Endothelial cell of umbilical vein (primary cell): ENCODE data around the gene TRMT61B. TPM values are rescaled to one million over a fixed set of nuclear protein-coding genes. Genes with fewer than 3 reads are reported as not detected.

Experiments used
- BruUV-seq: library from RNA; stranded (reverse); fragments of 400-500 nt; replicated peaks from 2 replicates; lab custom pipeline; 2021; lab: Mats Ljungman, UMichigan
- CTCF ChIA-PET: fragments of 300-600, 350-600 bp; sonication (Branson Sonifier 250); formaldehyde crosslinking; loops from one replicate; lab custom pipeline; 2021; ENCODE audit warnings: antibody characterized with exemption, inconsistent platforms; lab: Charles Lee
- POLR2A ChIA-PET: fragments of 300-600, 350-600 bp; sonication (Branson Sonifier 250); formaldehyde crosslinking; loops from one replicate; lab custom pipeline; 2021; ENCODE audit warnings: antibody characterized with exemption, inconsistent platforms; lab: Charles Lee
- DNase-seq: peaks from one replicate; pipeline ENCODE4 v3.0.0-alpha.2; 2011; ENCODE audit warnings: low read depth, low spot score
- FAIRE-seq: peaks from 2 replicates; lab custom pipeline; 2011; peaks lifted over from hg19 to GRCh38; lab: Jason Lieb, UNC
- H2AFZ ChIP-seq: 2 replicates; pipeline ENCODE4 v1.6.0; 2012; ENCODE audit warnings: low read depth, low read length, control low read depth, inconsistent platforms
- H3K27ac ChIP-seq: 2 replicates; pipeline ENCODE4 v1.5.1; 2011; ENCODE audit warnings: low read depth, mild to moderate bottlenecking, control low read depth, low read length, moderate library complexity; ENCODE audit not compliant: insufficient read depth
- H3K27me3 ChIP-seq, 2 experiments: 2 replicates each; pipeline versions ENCODE4 v1.6.0 to v1.6.1; 2011; ENCODE audit warnings: low read length in 2 of 2, mixed read lengths in 1 of 2; ENCODE audit not compliant: control insufficient read depth in 2 of 2, insufficient read depth in 2 of 2
- H3K36me3 ChIP-seq, 2 experiments: 2 replicates in 1 of 2; 3 replicates in 1 of 2; pipeline ENCODE4 v1.5.1; 2011; ENCODE audit warnings: low read length in 2 of 2, mild to moderate bottlenecking in 1 of 2, moderate library complexity in 1 of 2; ENCODE audit not compliant: control insufficient read depth in 2 of 2, insufficient read depth in 2 of 2; ENCODE audit errors: extremely low read depth in 1 of 2
- H3K4me1 ChIP-seq: 3 replicates; pipeline ENCODE4 v1.5.1; 2011; ENCODE audit warnings: mild to moderate bottlenecking, low read length; ENCODE audit not compliant: control insufficient read depth, insufficient read depth; ENCODE audit errors: extremely low read depth
- H3K4me2 ChIP-seq: 2 replicates; pipeline ENCODE4 v1.6.1; 2011; ENCODE audit warnings: low read length, control low read depth, mixed read lengths; ENCODE audit not compliant: insufficient read depth
- H3K4me3 ChIP-seq, 3 experiments: fragments of 200-600 bp in 1 of 3; sonication (generic), shearing (Covaris generic) in 1 of 3; replicated peaks in 1 of 3; 2 replicates each; pipeline ENCODE4 v1.5.1; 2011 to 2016; ENCODE audit warnings: control low read depth in 3 of 3, low read length in 3 of 3, mild to moderate bottlenecking in 2 of 3, inconsistent platforms in 1 of 3, low read depth in 1 of 3, moderate library complexity in 1 of 3; ENCODE audit not compliant: insufficient read depth in 1 of 3
- H3K79me2 ChIP-seq: 2 replicates; pipeline ENCODE4 v1.6.0; 2012; ENCODE audit warnings: low read length, inconsistent platforms; ENCODE audit not compliant: control insufficient read depth, insufficient read depth
- H3K9ac ChIP-seq: replicated peaks from 2 replicates; pipeline ENCODE3; 2011; ENCODE audit warnings: low read length, control low read depth; ENCODE audit not compliant: insufficient read depth; ENCODE audit errors: extremely low read depth
- H3K9me1 ChIP-seq: replicated peaks from 3 replicates; pipeline ENCODE4 v1.6.0; 2011; ENCODE audit warnings: mild to moderate bottlenecking, low read length; ENCODE audit not compliant: control insufficient read depth, insufficient read depth; ENCODE audit errors: extremely low read depth
- H3K9me3 ChIP-seq: replicated peaks from 2 replicates; pipeline ENCODE4 v1.5.1; 2012; ENCODE audit warnings: low read length, inconsistent platforms; ENCODE audit not compliant: control insufficient read depth, insufficient read depth
- H4K20me1 ChIP-seq: replicated peaks from 2 replicates; pipeline ENCODE3; 2011; ENCODE audit warnings: mild to moderate bottlenecking, low read length; ENCODE audit not compliant: control insufficient read depth, insufficient read depth; ENCODE audit errors: extremely low read depth
- CTCF ChIP-seq, 2 donors: IDR thresholded peaks; 1 replicate in 1 of 2; 2 replicates in 1 of 2; pipeline ENCODE4 v1.5.1; 2011; ENCODE audit warnings: low read length in 2 of 2, mild to moderate bottlenecking in 2 of 2, moderate library complexity in 2 of 2, control low read depth in 1 of 2, inconsistent platforms in 1 of 2, low read depth in 1 of 2; ENCODE audit not compliant: insufficient read depth in 1 of 2; ENCODE audit errors: extremely low read depth in 1 of 2
- EZH2 ChIP-seq: IDR thresholded peaks from 2 replicates; pipeline ENCODE4 v1.6.1; 2012; ENCODE audit warnings: borderline replicate concordance, low read depth, mild to moderate bottlenecking, moderate library complexity, low read length, inconsistent platforms; ENCODE audit not compliant: severe bottlenecking
- FOS ChIP-seq: IDR thresholded peaks from 2 replicates; pipeline ENCODE4 v1.6.1; 2011; ENCODE audit warnings: mild to moderate bottlenecking, low read length, moderate library complexity, borderline replicate concordance; ENCODE audit not compliant: insufficient read depth
- GATA2 ChIP-seq: IDR thresholded peaks from 2 replicates; pipeline ENCODE4 v1.7.0; 2011; ENCODE audit warnings: low read depth, mild to moderate bottlenecking, moderate library complexity, mixed read lengths, low read length; ENCODE audit not compliant: insufficient read length, insufficient read depth
- JUN ChIP-seq: IDR thresholded peaks from 2 replicates; pipeline ENCODE4 v1.6.1; 2011; ENCODE audit warnings: borderline replicate concordance, low read depth; ENCODE audit not compliant: insufficient read length, insufficient read depth
- MAX ChIP-seq: IDR thresholded peaks from 2 replicates; pipeline ENCODE4 v1.6.1; 2011; ENCODE audit not compliant: insufficient read depth, insufficient read length
- MYC ChIP-seq: IDR thresholded peaks from one replicate; pipeline ENCODE4 v1.6.1; 2011; ENCODE audit warnings: mild to moderate bottlenecking, low read depth, low read length
- POLR2A ChIP-seq: IDR thresholded peaks from 2 replicates; pipeline ENCODE4 v1.6.1; 2012; ENCODE audit warnings: low read depth, mild to moderate bottlenecking, control low read depth, low read length
- POLR2AphosphoS5 ChIP-seq: IDR thresholded peaks from 2 replicates; pipeline ENCODE4 v1.6.1; 2012; ENCODE audit warnings: low read depth, mild to moderate bottlenecking, control low read depth, low read length, moderate library complexity; ENCODE audit not compliant: insufficient read depth
- dilution Hi-C: fragments of 300-500 bp; cut with MboI; formaldehyde crosslinking; loops from one replicate; pipeline ENCODE4 v1.15.0; 2019; ENCODE audit warnings: low sequenced_read_pairs; ENCODE audit not compliant: extremely low pct_ligation_motif_present
- intact Hi-C: fragments of 100-400 bp; cut with micrococcal nuclease; formaldehyde crosslinking; loops from one replicate; pipeline ENCODE4 v1.10.0; 2022
- polyA plus RNA-seq, 4 experiments: library from polyadenylated mRNA; depleted of rRNA in 3 of 4; stranded (reverse) in 3 of 4; unstranded in 1 of 4; fragments of >200 nt; gene quantifications; 2 replicates each; pipeline versions ENCODE4 v1.2.1 to v1.2.3, GENCODE V29; 2011 to 2012; ENCODE audit warnings: missing spikeins in 1 of 4
- total RNA-seq: library from RNA; stranded (reverse); gene quantifications from 2 replicates; pipeline ENCODE4 v1.2.3, GENCODE V29; 2021

Gene TRMT61B
- total and polyA plus RNA-seq, 2 donors (not counting 3 experiments of a cell fraction or from before 2014, with no cell fraction given): 4.6 to 13.6 TPM

GRCh38 chr2:28904295-28904694, 34.2 kb upstream of the TRMT61B start:
- ChIA-PET POLR2A (no interaction called here), CTCF (interaction anchor here (1.5 to 1.6 kb wide), 2 partner anchors 12 to 337 kb away, joined by 3 to 4 read pairs; no protein-coding TSS in a partner anchor)
- no peak overlapping the region for H3K4me2 ChIP-seq
- H3K4me1 ChIP-seq: peaks cover 2% of the 10 kb centered on the region
- no peak overlapping the region for H2AFZ ChIP-seq
- peaks cover 17 to 33% of the 10 kb centered on the region in 2 experiments for H3K36me3 ChIP-seq
- no peaks in the 10 kb centered on the region for H3K27me3 ChIP-seq
- no peak for DNase-seq
- H3K79me2 ChIP-seq: peaks cover 94% of the 10 kb centered on the region
- no peak overlapping the region for H3K27ac ChIP-seq
- no peaks in the 10 kb centered on the region for H3K9me3 ChIP-seq
- H4K20me1 ChIP-seq: peaks cover 6% of the 10 kb centered on the region
- intact Hi-C loops: no loop called here
- no peaks in the 10 kb centered on the region for H3K9me1 ChIP-seq
- no peak overlapping the region for H3K4me3 ChIP-seq
- no peak for FAIRE-seq
- TF ChIP-seq POLR2A: no peak
- no peak overlapping the region for H3K9ac ChIP-seq
- dilution Hi-C loops: no loop called here
- no TSS peak for BruUV-seq

- Histone ChIP-seq H3K4me1 (peaks cover 7% of the 10 kb centered on the region), H2AFZ (no peak overlapping the region), H3K79me2 (peaks cover 95% of the 10 kb centered on the region), H3K36me3 (peaks cover 14 to 30% of the 10 kb centered on the region in 2 experiments), H3K9ac (no peak overlapping the region), H4K20me1 (peaks cover 18% of the 10 kb centered on the region), H3K9me1 (no peaks in the 10 kb centered on the region), H3K27ac (no peak overlapping the region), H3K9me3 (no peaks in the 10 kb centered on the region), H3K4me2 (no peak overlapping the region), H3K4me3 (no peak overlapping the region), H3K27me3 (no peaks in the 10 kb centered on the region)
- ChIA-PET CTCF (no interaction called here), POLR2A (interaction anchor here (0.6 to 0.7 kb wide), 2 partner anchors 62 to 90 kb away, joined by 3 to 6 read pairs; no protein-coding TSS in a partner anchor)
- dilution Hi-C loops (no loop called here), intact Hi-C loops (no loop called here)
- BruUV-seq: no TSS peak
- TF ChIP-seq FOS: no peak
- no peak for TF ChIP-seq GATA2
- no peak for TF ChIP-seq POLR2AphosphoS5
- no peak for TF ChIP-seq EZH2
- no peak for TF ChIP-seq POLR2A
- no peak for TF ChIP-seq MAX
- TF ChIP-seq JUN: no peak
- TF ChIP-seq MYC: no peak
- no peak for TF ChIP-seq CTCF (IDR thresholded peaks at IDR 0.05; ENCODE audit: extremely low read depth in 1 of 2, insufficient read depth in 1 of 2, low read depth in 1 of 2, low read length in 2 of 2)
- FAIRE-seq (no peak), DNase-seq (no peak)
Observed at GRCh38 chr2:28902584-28902983, 32.5 kb upstream of the TRMT61B start.
